ENCODE results near the gene PARPBP. TPM values are rescaled to one million over a fixed set of nuclear protein-coding genes. Genes with fewer than 3 reads are reported as not detected.
A peak's percentile ranks its signal among the peaks of the same experiment; 100 is the strongest.
"Not testable (repeated sequence)": the region's sequence is repeated elsewhere in the genome, so short reads cannot be mapped to it uniquely, and the experiment has no call there.

Gene PARPBP
- total and polyA plus RNA-seq, 2 of the 8 experiments (the other 6 are each of a cell fraction or from before 2014, with no cell fraction given): 10.9 to 38.1 TPM

GRCh38 chr12:102120886-102121285 is 903 bp downstream of the PARPBP start (continued):
- TF ChIP-seq RAD21 (IDR thresholded peaks at IDR 0.05 in 1 of 2, conservative IDR thresholded peaks at IDR 0.05 in 1 of 2; ENCODE audit: low read depth in 2 of 2, low read length in 2 of 2): no peak
- no peak for TF ChIP-seq EZH2 (IDR thresholded peaks at IDR 0.05; ENCODE audit: low read depth, low read length, severe bottlenecking)
- no peak for TF ChIP-seq TEAD4 (IDR thresholded peaks at IDR 0.05; ENCODE audit: low read depth, low read length)
- peak; percentile 42; the same call in 1 of the 2 replicates for TF ChIP-seq MAX (IDR thresholded peaks at IDR 0.05)

DNA sequence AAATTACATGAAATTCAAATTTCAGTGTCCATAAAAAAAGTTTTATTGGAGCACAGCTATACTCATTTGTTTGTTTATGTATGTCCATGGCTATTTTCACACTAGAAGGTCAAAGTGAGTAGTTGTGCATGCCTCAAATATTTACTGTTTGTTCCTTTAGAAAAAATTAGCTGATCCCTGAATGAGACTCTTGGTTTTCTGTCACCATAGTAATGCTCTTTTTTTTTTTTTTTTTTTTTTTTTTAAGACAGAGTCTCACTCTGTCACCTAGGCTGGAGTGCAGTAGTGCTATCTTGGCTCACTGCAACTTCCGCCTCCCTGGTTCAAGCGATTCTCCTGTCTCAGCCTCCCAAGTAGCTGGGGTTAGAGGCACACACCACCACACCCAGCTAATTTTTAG is 1.3 kb downstream of the PARPBP start:
- not testable (repeated sequence) for H3K79me1 ChIP-seq (ENCODE audit: low read depth, low read length); H2BK5ac ChIP-seq (ENCODE audit: low read depth, low read length); H2BK12ac ChIP-seq (ENCODE audit: low read depth, low read length); H2BK15ac ChIP-seq (ENCODE audit: low read length); H3K27ac ChIP-seq (ENCODE audit: low read depth, low read length); DNase-seq (ENCODE audit: low read depth in 1 of 2, low spot score in 2 of 2); H3K27me3 ChIP-seq (replicated peaks in 1 of 4; ENCODE audit: control insufficient read depth in 3 of 4, extremely low read depth in 1 of 4, insufficient read depth in 3 of 4, low read length in 3 of 4); H3K14ac ChIP-seq (ENCODE audit: insufficient read length); H3K4me1 ChIP-seq (replicated peaks in 1 of 4; ENCODE audit: control insufficient read depth in 3 of 4, insufficient read depth in 4 of 4, low read length in 3 of 4); FAIRE-seq; H2AFZ ChIP-seq (ENCODE audit: low read length); H3K56ac ChIP-seq (replicated peaks; ENCODE audit: insufficient read length, low read depth, low read length); H2AK5ac ChIP-seq (ENCODE audit: low read depth, low read length); H2BK20ac ChIP-seq (ENCODE audit: low read length); H4K91ac ChIP-seq (replicated peaks; ENCODE audit: insufficient read length, low read length); H3K4ac ChIP-seq (replicated peaks; ENCODE audit: insufficient read length, low read depth, low read length); H4K8ac ChIP-seq (ENCODE audit: extremely low read depth, insufficient read depth, low read length); H3K18ac ChIP-seq (ENCODE audit: extremely low read depth, low read length); H3K9me3 ChIP-seq (ENCODE audit: insufficient read depth in 2 of 2, low read depth in 1 of 2, low read length in 1 of 2); H4K5ac ChIP-seq (ENCODE audit: insufficient read length, low read depth, low read length); H4K20me1 ChIP-seq (replicated peaks in 1 of 2; ENCODE audit: control insufficient read depth in 1 of 2, insufficient read depth in 2 of 2, low read length in 2 of 2); H2BK120ac ChIP-seq (replicated peaks; ENCODE audit: low read depth, low read length); H3K23ac ChIP-seq (ENCODE audit: insufficient read length)
- peaks cover 2 to 30% (median 11%) of the 10 kb centered on the region in 4 experiments; a peak in 6 of 8 replicates for H3K36me3 ChIP-seq (ENCODE audit: control insufficient read depth in 2 of 4, insufficient read depth in 4 of 4, low read length in 3 of 4)
- peak overlapping the region in 1 of 4 experiments; percentile 86; a peak in 1 of 7 replicates for H3K9ac ChIP-seq (replicated peaks in 1 of 4; ENCODE audit: extremely low read depth in 1 of 4, low read depth in 3 of 4, low read length in 3 of 4)
- peaks cover 12% of the 10 kb centered on the region; the same call in 1 of the 2 replicates for H3K23me2 ChIP-seq (ENCODE audit: low read depth, low read length)
- peak overlapping the region in 3 of 4 experiments; percentile 74 to 99 (median 91); a peak in 5 of 8 replicates for H3K4me3 ChIP-seq (ENCODE audit: extremely low read depth in 1 of 4, insufficient read depth in 2 of 4, low read depth in 3 of 4, low read length in 4 of 4)
- WGBS, 2 experiments (ENCODE audit: extremely low coverage in 1 of 2, insufficient coverage in 1 of 2, insufficient read length in 1 of 2, insufficient replicate concordance in 2 of 2, low coverage in 1 of 2, low lambda C conversion rate in 2 of 2, missing lambda C conversion rate in 1 of 2): 96% methylated on average over 2 of the region's 2 CpGs; no CpG with 5 or more reads in 1 of the 2 experiments
- H3K79me2 ChIP-seq (ENCODE audit: control insufficient read depth in 1 of 2, insufficient read depth in 2 of 2, low read length in 2 of 2): peaks cover 5 to 52% of the 10 kb centered on the region in 2 experiments
- peak overlapping the region; percentile 78 to 87 for H3K4me2 ChIP-seq (ENCODE audit: insufficient read depth in 1 of 2, low read depth in 2 of 2, low read length in 2 of 2)
- CTCF ChIA-PET (ENCODE audit: partially characterized antibody): interaction anchor here (0.7 to 1.9 kb wide), 2 partner anchors 25 to 756 kb away, joined by 3 to 5 read pairs; no protein-coding TSS in a partner anchor
- POLR2A ChIA-PET (ENCODE audit: partially characterized antibody): interaction anchor here (1.3 to 1.9 kb wide), 3 partner anchors 11 to 13 kb away, joined by 3 to 5 read pairs (median 4); no protein-coding TSS in a partner anchor
